A549 (cell line): ENCODE data around the gene SERTAD1. TPM values are rescaled to one million over a fixed set of nuclear protein-coding genes. Genes with fewer than 3 reads are reported as not detected.

Source experiments
- ATAC-seq, 2 experiments: fragments of 200-7000 bp in 1 of 2; fragments of >200 bp in 1 of 2; cut with Nextera tagmentation in 1 of 2; cut with Tn5 transposase in 1 of 2; 3 replicates each; pipeline versions ENCODE4 v1.8.0 to v1.9.1; 2018 to 2020; ENCODE audit warnings: mild to moderate bottlenecking in 1 of 2, moderate library complexity in 1 of 2
- CTCF ChIA-PET: fragments of 300-600 bp; sonication (Branson Sonifier 250); formaldehyde crosslinking; extraction: SDS; loops from one replicate; lab custom pipeline; 2021; ENCODE audit warnings: antibody characterized with exemption, inconsistent platforms; lab: Yijun Ruan, JAX
- POLR2A ChIA-PET: fragments of 350-600 bp; formaldehyde crosslinking; extraction: SDS; loops from one replicate; lab custom pipeline; 2021; ENCODE audit warnings: antibody characterized with exemption, inconsistent platforms; lab: Yijun Ruan, JAX
- DNase-seq, 2 experiments: peaks; one replicate each; pipeline versions ENCODE4 v3.0.0 to v3.0.0-alpha.2; 2011 to 2016; ENCODE audit warnings: low read depth in 1 of 2, low spot score in 1 of 2
- FAIRE-seq: peaks from 2 replicates; lab custom pipeline; 2011; peaks lifted over from hg19 to GRCh38; lab: Jason Lieb, UNC
- H3K27ac ChIP-seq, 2 experiments: fragments of >200 bp; sonication (Bioruptor Twin); formaldehyde crosslinking; 3 replicates each; pipeline ENCODE4 v1.5.1; 2016 to 2017
- H3K4me1 ChIP-seq: fragments of >200 bp; sonication (Bioruptor Twin); formaldehyde crosslinking; 3 replicates; pipeline ENCODE4 v1.6.1; 2016
- H3K4me2 ChIP-seq: fragments of >200 bp; sonication (Bioruptor Twin); formaldehyde crosslinking; 3 replicates; pipeline ENCODE4 v1.6.1; 2016
- H3K4me3 ChIP-seq: fragments of >200 bp; sonication (Bioruptor Twin); formaldehyde crosslinking; 3 replicates; pipeline ENCODE4 v1.5.1; 2016
- H3K9me3 ChIP-seq: fragments of >200 bp; sonication (Bioruptor Twin); formaldehyde crosslinking; 3 replicates; pipeline ENCODE4 v1.6.1; 2016
- ATOH8 ChIP-seq: fragments of 250-450 bp; sonication (Bioruptor Pico); IDR thresholded peaks from 2 replicates; pipeline ENCODE4 v1.5.0; 2020; ENCODE audit warnings: low read depth, mild to moderate bottlenecking, moderate library complexity
- BCL3 ChIP-seq: fragments of >200 bp; sonication (Bioruptor Twin); formaldehyde crosslinking; IDR thresholded peaks from 3 replicates; pipeline ENCODE4 v1.6.1; 2016
- CBX2 ChIP-seq: fragments of 200-600 bp; sonication (generic); IDR thresholded peaks from 2 replicates; pipeline ENCODE4 v1.6.1; 2016; ENCODE audit warnings: low read depth, mild to moderate bottlenecking, borderline replicate concordance
- CBX8 ChIP-seq: fragments of 200-600 bp; sonication (generic); IDR thresholded peaks from 2 replicates; pipeline ENCODE4 v1.6.1; 2016
- CEBPB ChIP-seq, 2 experiments: fragments of >200 bp in 1 of 2; sonication (Bioruptor Twin) in 1 of 2; formaldehyde crosslinking in 1 of 2; IDR thresholded peaks; 2 replicates each; pipeline ENCODE4 v1.6.1; 2012 to 2016
- CTCF ChIP-seq: fragments of >200 bp; sonication (Bioruptor Twin); formaldehyde crosslinking; IDR thresholded peaks from 3 replicates; pipeline ENCODE4 v1.5.1; 2016
- EHMT2 ChIP-seq: fragments of 200-600 bp; sonication (generic); IDR thresholded peaks from 2 replicates; pipeline ENCODE4 v1.6.1; 2016; ENCODE audit warnings: antibody characterized with exemption, low read depth, mild to moderate bottlenecking, moderate library complexity
- ELK1 ChIP-seq: fragments of 150-350 bp; IDR thresholded peaks from 2 replicates; pipeline ENCODE4 v1.6.1; 2014; ENCODE audit warnings: low read depth, mild to moderate bottlenecking, low read length
- EP300 ChIP-seq, 2 experiments: fragments of >200 bp; sonication (Bioruptor Twin); formaldehyde crosslinking; IDR thresholded peaks; 2 replicates in 1 of 2; 3 replicates in 1 of 2; pipeline ENCODE4 v1.6.1; 2016 to 2017
- GATA3 ChIP-seq: IDR thresholded peaks from 2 replicates; pipeline ENCODE4 v1.6.1; 2012; ENCODE audit warnings: borderline replicate concordance
- HOXA7 ChIP-seq: fragments of 250-450 bp; sonication (Bioruptor Pico); IDR thresholded peaks from 2 replicates; pipeline ENCODE4 v1.5.0; 2020; ENCODE audit warnings: mild to moderate bottlenecking, moderate library complexity
- MAZ ChIP-seq: fragments of 150-350 bp; IDR thresholded peaks from 2 replicates; pipeline ENCODE4 v1.6.1; 2014; ENCODE audit warnings: antibody characterized with exemption, low read depth, low read length, borderline replicate concordance
- NFE2L2 ChIP-seq: fragments of 150-350 bp; conservative IDR thresholded peaks from 2 replicates; pipeline ENCODE4 v1.6.1; 2014; ENCODE audit warnings: low read length
- NR3C1 ChIP-seq: fragments of >200 bp; sonication (Bioruptor Twin); formaldehyde crosslinking; IDR thresholded peaks from 3 replicates; pipeline ENCODE4 v1.6.1; 2017
- RAD21 ChIP-seq, 2 experiments: fragments of >200 bp in 1 of 2; sonication (Bioruptor Twin) in 1 of 2; formaldehyde crosslinking in 1 of 2; IDR thresholded peaks in 1 of 2; conservative IDR thresholded peaks in 1 of 2; 2 replicates in 1 of 2; 3 replicates in 1 of 2; pipeline ENCODE4 v1.6.1; 2012 to 2018; ENCODE audit warnings: inconsistent platforms in 1 of 2
- RARB ChIP-seq: fragments of 250-450 bp; sonication (Bioruptor Pico); IDR thresholded peaks from 2 replicates; pipeline ENCODE4 v1.8.0; 2021; ENCODE audit warnings: mild to moderate bottlenecking, moderate library complexity
- RFX5 ChIP-seq: fragments of 450-650 bp; IDR thresholded peaks from 2 replicates; pipeline ENCODE4 v1.7.1; 2014; ENCODE audit warnings: antibody characterized with exemption, mild to moderate bottlenecking, moderate library complexity
- SMC3 ChIP-seq: fragments of >200 bp; sonication (Bioruptor Twin); formaldehyde crosslinking; IDR thresholded peaks from 3 replicates; pipeline ENCODE4 v1.6.1; 2018; ENCODE audit warnings: inconsistent platforms
- ZC3H11A ChIP-seq: fragments of 450-650 bp; IDR thresholded peaks from 2 replicates; pipeline ENCODE4 v1.6.1; 2014; ENCODE audit warnings: antibody characterized with exemption, mild to moderate bottlenecking
- ZFP36 ChIP-seq: fragments of 450-650 bp; IDR thresholded peaks from 2 replicates; pipeline ENCODE4 v1.6.1; 2014; ENCODE audit warnings: borderline replicate concordance; ENCODE audit not compliant: partially characterized antibody
- WGBS: methylation state at CpG from one replicate; pipeline ENCODE4 v1.1.6; 2017; ENCODE audit errors: missing lambda C conversion rate; 5-methylcytosine and 5-hydroxymethylcytosine counted together
- polyA plus RNA-seq, 4 experiments: library from polyadenylated mRNA; depleted of rRNA in 3 of 4; stranded (reverse); fragments of >200 nt; fragmentation: RNase III in 1 of 4; extraction: RNeasy Plus Mini Kit Qiagen cat#74134 plus additional on column Dnase treatment in 1 of 4; gene quantifications; 2 replicates in 3 of 4; 3 replicates in 1 of 4; pipeline ENCODE4 v1.2.3, GENCODE V29; 2011 to 2017

SERTAD1 gene
- polyA plus RNA-seq, 2 of the 4 experiments (the other 2 are of a cell fraction): 10.7 to 13.6 TPM

- Histone ChIP-seq H3K4me1 (no peaks in the 10 kb centered on the region), H3K9me3 (no peaks in the 10 kb centered on the region), H3K27ac (no peak overlapping the region), H3K4me3 (no peak overlapping the region), H3K4me2 (no peak overlapping the region)
- FAIRE-seq: peak; percentile 83
- no peak for DNase-seq
- ChIA-PET CTCF (interaction anchor here (0.5 to 3.9 kb wide), 4 partner anchors 10 to 48 kb away, joined by 3 to 14 read pairs (median 7); no protein-coding TSS in a partner anchor), POLR2A (interaction anchor here (0.7 kb wide), 1 partner anchor 30 kb away, joined by 3 read pairs; the partner anchor contains the start of genes C19orf47 and PLD3)
- no peak for TF ChIP-seq RFX5
- no peak for TF ChIP-seq ATOH8 (CRISPR knock-in tag)
- no peak for TF ChIP-seq HOXA7 (CRISPR knock-in tag)
- no peak for TF ChIP-seq MAZ
- no peak for TF ChIP-seq ZC3H11A
- no peak for TF ChIP-seq CTCF
- no peak for TF ChIP-seq GATA3
- TF ChIP-seq EP300 (IDR thresholded peaks at IDR 0.05): no peak
- no peak for TF ChIP-seq CBX8
- TF ChIP-seq ZFP36: no peak
- TF ChIP-seq NR3C1: no peak
- ATAC-seq: peak; percentile 21 to 46
- WGBS: 75% methylated on average over 2 of the region's 2 CpGs
Observed at GRCh38 chr19:40378509-40378908, 47.3 kb downstream of the SERTAD1 start.

- Histone ChIP-seq H3K9me3 (no peaks in the 10 kb centered on the region), H3K4me3 (no peak overlapping the region), H3K27ac (no peak overlapping the region), H3K4me1 (no peaks in the 10 kb centered on the region), H3K4me2 (no peak overlapping the region)
- no peak for ATAC-seq
- CTCF ChIA-PET: interaction anchor here (0.5 to 3.9 kb wide), 3 partner anchors 9 to 47 kb away, joined by 3 to 14 read pairs (median 8); no protein-coding TSS in a partner anchor
- no peak for TF ChIP-seq SMC3
- TF ChIP-seq NFE2L2: no peak
- no peak for TF ChIP-seq CBX2
- no peak for TF ChIP-seq MAZ
- no peak for TF ChIP-seq ZFP36
- TF ChIP-seq RARB (CRISPR knock-in tag): no peak
- no peak for TF ChIP-seq BCL3
- no peak for TF ChIP-seq ELK1
- TF ChIP-seq NR3C1: no peak
- TF ChIP-seq RAD21 (conservative IDR thresholded peaks at IDR 0.05 in 1 of 2, IDR thresholded peaks at IDR 0.05 in 1 of 2): no peak
- no peak for TF ChIP-seq CEBPB (IDR thresholded peaks at IDR 0.05)
- TF ChIP-seq EHMT2: no peak
- no peak for FAIRE-seq
- 88% methylated on average over 25 of the region's 25 CpGs for WGBS
- POLR2A ChIA-PET: no interaction called here
- DNase-seq: no peak
Observed at GRCh38 chr19:40377876-40378385, 47.9 kb downstream of the SERTAD1 start.
